ENCODE results near the gene CYB5R2. TPM values are rescaled to one million over a fixed set of nuclear protein-coding genes. Genes with fewer than 3 reads are reported as not detected.

CYB5R2 gene
- total and polyA plus RNA-seq, 2 donors (not counting 1 experiment from before 2014, with no cell fraction given): 1.4 to 4.8 TPM

DNA sequence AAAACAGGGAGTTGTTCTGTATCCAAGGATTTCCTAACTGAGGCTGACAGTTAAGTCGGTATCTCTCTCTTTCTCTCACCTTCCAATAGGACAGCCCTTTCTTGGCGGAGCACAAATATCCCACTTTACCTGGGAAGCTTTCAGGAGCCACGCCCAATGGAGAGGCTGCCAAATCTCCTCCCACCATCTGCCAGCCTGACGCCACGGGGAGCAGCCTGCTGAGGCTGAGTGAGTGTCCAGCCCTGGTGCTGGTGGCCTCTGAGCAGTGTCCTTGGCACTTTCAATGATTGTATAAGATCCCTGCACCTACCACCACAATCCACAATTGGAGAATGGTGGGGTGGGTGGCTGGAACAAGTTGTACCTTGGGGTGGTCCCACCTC lies 33.7 kb downstream of the CYB5R2 start:
- POLR2A ChIA-PET: no interaction called here
- H3K27ac ChIP-seq (ENCODE audit: low read length in 2 of 2): no peak overlapping the region
- ATAC-seq (ENCODE audit: low read depth): no peak
- no peaks in the 10 kb centered on the region for H3K9me3 ChIP-seq (ENCODE audit: control extremely low read depth in 1 of 3, control insufficient read depth in 2 of 3, insufficient read depth in 1 of 3, low read length in 2 of 3)
- CTCF ChIA-PET: interaction anchor here (1.7 kb wide), 1 partner anchor 26 kb away, joined by 3 read pairs; no protein-coding TSS in a partner anchor
- TF ChIP-seq EZH2 (IDR thresholded peaks at IDR 0.05; ENCODE audit: borderline replicate concordance, insufficient read depth, low read depth, low read length, poor library complexity, severe bottlenecking): no peak
- TF ChIP-seq, protein P1, sequence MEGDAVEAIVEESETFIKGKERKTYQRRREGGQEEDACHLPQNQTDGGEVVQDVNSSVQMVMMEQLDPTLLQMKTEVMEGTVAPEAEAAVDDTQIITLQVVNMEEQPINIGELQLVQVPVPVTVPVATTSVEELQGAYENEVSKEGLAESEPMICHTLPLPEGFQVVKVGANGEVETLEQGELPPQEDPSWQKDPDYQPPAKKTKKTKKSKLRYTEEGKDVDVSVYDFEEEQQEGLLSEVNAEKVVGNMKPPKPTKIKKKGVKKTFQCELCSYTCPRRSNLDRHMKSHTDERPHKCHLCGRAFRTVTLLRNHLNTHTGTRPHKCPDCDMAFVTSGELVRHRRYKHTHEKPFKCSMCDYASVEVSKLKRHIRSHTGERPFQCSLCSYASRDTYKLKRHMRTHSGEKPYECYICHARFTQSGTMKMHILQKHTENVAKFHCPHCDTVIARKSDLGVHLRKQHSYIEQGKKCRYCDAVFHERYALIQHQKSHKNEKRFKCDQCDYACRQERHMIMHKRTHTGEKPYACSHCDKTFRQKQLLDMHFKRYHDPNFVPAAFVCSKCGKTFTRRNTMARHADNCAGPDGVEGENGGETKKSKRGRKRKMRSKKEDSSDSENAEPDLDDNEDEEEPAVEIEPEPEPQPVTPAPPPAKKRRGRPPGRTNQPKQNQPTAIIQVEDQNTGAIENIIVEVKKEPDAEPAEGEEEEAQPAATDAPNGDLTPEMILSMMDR (IDR thresholded peaks at IDR 0.05): no peak
- peaks cover 0 to 6% of the 10 kb centered on the region in 2 donors for H3K4me1 ChIP-seq (ENCODE audit: control insufficient read depth in 2 of 2, insufficient read depth in 2 of 2, low read length in 2 of 2)
- WGBS (ENCODE audit: insufficient coverage): 97% methylated on average over 5 of the region's 5 CpGs
- intact Hi-C loops (cut with micrococcal nuclease): no loop called here
- H3K4me2 ChIP-seq (replicated peaks; ENCODE audit: low read depth, low read length, poor library complexity, severe bottlenecking): no peak overlapping the region
- no peak overlapping the region for H3K4me3 Mint-ChIP-seq
- H4K20me1 ChIP-seq (ENCODE audit: control insufficient read depth, insufficient read depth, low read length, poor library complexity, severe bottlenecking): no peaks in the 10 kb centered on the region
- no peak overlapping the region for H2AFZ ChIP-seq (ENCODE audit: insufficient read depth, low read depth, low read length, poor library complexity, severe bottlenecking)
- H3K9ac ChIP-seq (ENCODE audit: low read length): no peak overlapping the region
- no peak overlapping the region for H3K4me3 ChIP-seq (ENCODE audit: control extremely low read depth in 1 of 5, extremely low read depth in 1 of 5, insufficient read depth in 1 of 5, low read depth in 2 of 5, low read length in 4 of 5)
- peaks cover 2 to 58% of the 10 kb centered on the region in 2 experiments for H3K36me3 ChIP-seq (replicated peaks in 1 of 2; ENCODE audit: control extremely low read depth in 1 of 2, control insufficient read depth in 1 of 2, extremely low read depth in 1 of 2, insufficient read depth in 2 of 2, low read length in 1 of 2)
- H3K9me3 Mint-ChIP-seq (ENCODE audit: insufficient read depth): no peaks in the 10 kb centered on the region
- no peaks in the 10 kb centered on the region for H3K79me2 ChIP-seq (ENCODE audit: control insufficient read depth, insufficient read depth, low read length)
- H3K27me3 Mint-ChIP-seq: no peaks in the 10 kb centered on the region
- H3K27me3 ChIP-seq (replicated peaks in 1 of 4; ENCODE audit: control extremely low read depth in 1 of 4, control insufficient read depth in 3 of 4, insufficient read depth in 4 of 4, low read length in 3 of 4): no peaks in the 10 kb centered on the region
- no peak overlapping the region for H3K27ac Mint-ChIP-seq
- peaks cover 6% of the 10 kb centered on the region for H3K4me1 Mint-ChIP-seq
- no peak for DNase-seq

DNA sequence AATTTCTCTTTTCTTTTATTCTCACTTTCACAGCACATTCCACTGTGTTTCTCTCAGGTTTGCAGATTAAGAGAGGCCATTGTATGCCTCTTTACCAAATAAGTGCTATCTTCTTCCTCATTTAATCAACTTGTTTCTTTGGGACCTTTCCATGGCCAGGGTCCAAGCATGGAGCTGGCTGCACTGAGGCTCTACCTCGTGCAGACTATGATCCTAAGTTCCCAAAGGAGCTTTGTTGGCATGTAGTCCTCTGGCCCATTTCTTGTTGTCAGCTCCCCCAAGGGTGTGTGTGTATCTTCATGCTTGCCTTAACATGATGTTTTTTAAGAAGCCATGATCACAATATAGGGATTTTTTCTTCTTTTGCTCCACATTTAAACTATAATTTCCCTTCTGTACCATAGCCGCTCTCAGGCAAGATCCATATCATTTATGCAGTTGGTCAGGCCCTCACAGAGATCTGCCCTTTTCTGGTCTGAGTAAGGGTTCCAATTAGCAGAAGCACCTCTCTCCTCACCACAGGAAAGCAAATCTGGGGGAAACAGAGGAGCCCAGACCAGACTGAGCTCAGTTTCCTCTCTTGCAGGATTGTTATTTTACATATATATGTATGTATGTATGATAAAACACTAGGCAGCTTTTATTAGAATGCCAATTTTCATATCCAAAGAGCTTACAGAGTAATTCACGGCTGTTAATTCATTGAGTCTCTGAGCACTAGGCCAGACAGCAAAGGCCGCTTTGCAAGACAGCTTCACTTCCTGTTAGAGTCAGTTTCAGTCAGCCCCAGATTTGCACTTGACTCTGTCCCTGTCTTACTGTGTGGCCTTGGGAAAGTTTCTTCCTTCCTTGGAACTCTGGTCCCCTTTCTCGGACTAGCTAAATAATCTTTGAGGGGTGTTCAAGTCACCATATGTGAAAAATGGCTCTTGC lies 34.3 kb downstream of the CYB5R2 start:
- H3K36me3 ChIP-seq (replicated peaks in 1 of 2; ENCODE audit: control extremely low read depth in 1 of 2, control insufficient read depth in 1 of 2, extremely low read depth in 1 of 2, insufficient read depth in 2 of 2, low read length in 1 of 2): peaks cover 2 to 64% of the 10 kb centered on the region in 2 experiments
- Mint-ChIP-seq H3K9me3 (ENCODE audit: insufficient read depth) (no peaks in the 10 kb centered on the region), H3K27ac (no peak overlapping the region), H3K4me3 (no peak overlapping the region), H3K4me1 (peaks cover 6% of the 10 kb centered on the region), H3K27me3 (no peaks in the 10 kb centered on the region)
- H3K79me2 ChIP-seq (ENCODE audit: control insufficient read depth, insufficient read depth, low read length): no peaks in the 10 kb centered on the region
- 84% methylated on average over 3 of the region's 5 CpGs for WGBS (ENCODE audit: insufficient coverage)
- no peak for DNase-seq
- ATAC-seq (ENCODE audit: low read depth): no peak
- CTCF ChIA-PET: interaction anchor here (1.7 kb wide), 1 partner anchor 26 kb away, joined by 3 read pairs; no protein-coding TSS in a partner anchor
- no peak overlapping the region for H3K4me2 ChIP-seq (replicated peaks; ENCODE audit: low read depth, low read length, poor library complexity, severe bottlenecking)
- no peaks in the 10 kb centered on the region for H4K20me1 ChIP-seq (ENCODE audit: control insufficient read depth, insufficient read depth, low read length, poor library complexity, severe bottlenecking)
- no peak overlapping the region for H3K27ac ChIP-seq (ENCODE audit: low read length in 2 of 2)
- no peak overlapping the region for H3K9ac ChIP-seq (ENCODE audit: low read length)
- no peaks in the 10 kb centered on the region for H3K9me3 ChIP-seq (ENCODE audit: control extremely low read depth in 1 of 3, control insufficient read depth in 2 of 3, insufficient read depth in 1 of 3, low read length in 2 of 3)
- H2AFZ ChIP-seq (ENCODE audit: insufficient read depth, low read depth, low read length, poor library complexity, severe bottlenecking): no peak overlapping the region
- TF ChIP-seq, protein P1 (IDR thresholded peaks at IDR 0.05): no peak
- no peak for TF ChIP-seq EZH2 (IDR thresholded peaks at IDR 0.05; ENCODE audit: borderline replicate concordance, insufficient read depth, low read depth, low read length, poor library complexity, severe bottlenecking)
- H3K4me3 ChIP-seq (ENCODE audit: control extremely low read depth in 1 of 5, extremely low read depth in 1 of 5, insufficient read depth in 1 of 5, low read depth in 2 of 5, low read length in 4 of 5): no peak overlapping the region
- POLR2A ChIA-PET: no interaction called here
- intact Hi-C loops (cut with micrococcal nuclease): no loop called here
- no peaks in the 10 kb centered on the region for H3K27me3 ChIP-seq (replicated peaks in 1 of 4; ENCODE audit: control extremely low read depth in 1 of 4, control insufficient read depth in 3 of 4, insufficient read depth in 4 of 4, low read length in 3 of 4)
- H3K4me1 ChIP-seq (ENCODE audit: control insufficient read depth in 2 of 2, insufficient read depth in 2 of 2, low read length in 2 of 2): peaks cover 0 to 6% of the 10 kb centered on the region in 2 donors
